ELF-1 (cell line): ENCODE measurements around the gene DCST2.
A peak's percentile ranks its signal among the peaks of the same experiment; 100 is the strongest.
"Not testable (repeated sequence)": the region's sequence is repeated elsewhere in the genome, so short reads cannot be mapped to it uniquely, and the experiment has no call there.

ENCODE experiments used
- DNase-seq: peaks from one replicate; pipeline ENCODE4 v3.0.0-alpha.2; 2016; ENCODE audit warnings: low read depth, low spot score

The DCST2 gene

DNA sequence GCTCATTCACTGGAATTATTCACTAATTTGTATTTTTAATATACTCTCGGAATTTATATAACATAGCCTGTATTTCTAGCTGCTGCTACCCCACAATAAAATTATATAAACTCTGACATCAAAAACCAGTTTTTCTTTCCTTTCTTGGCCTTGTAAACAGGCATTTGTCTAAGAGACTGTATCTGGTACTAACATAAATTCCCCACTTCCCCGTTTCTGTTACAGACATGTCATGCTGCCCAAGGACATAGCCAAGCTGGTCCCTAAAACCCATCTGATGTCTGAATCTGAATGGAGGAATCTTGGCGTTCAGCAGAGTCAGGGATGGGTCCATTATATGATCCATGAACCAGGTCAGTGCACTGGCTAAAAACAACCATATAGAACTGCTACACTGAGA, 55.8 kb downstream of the DCST2 start:
- not testable (repeated sequence) for DNase-seq

DNA sequence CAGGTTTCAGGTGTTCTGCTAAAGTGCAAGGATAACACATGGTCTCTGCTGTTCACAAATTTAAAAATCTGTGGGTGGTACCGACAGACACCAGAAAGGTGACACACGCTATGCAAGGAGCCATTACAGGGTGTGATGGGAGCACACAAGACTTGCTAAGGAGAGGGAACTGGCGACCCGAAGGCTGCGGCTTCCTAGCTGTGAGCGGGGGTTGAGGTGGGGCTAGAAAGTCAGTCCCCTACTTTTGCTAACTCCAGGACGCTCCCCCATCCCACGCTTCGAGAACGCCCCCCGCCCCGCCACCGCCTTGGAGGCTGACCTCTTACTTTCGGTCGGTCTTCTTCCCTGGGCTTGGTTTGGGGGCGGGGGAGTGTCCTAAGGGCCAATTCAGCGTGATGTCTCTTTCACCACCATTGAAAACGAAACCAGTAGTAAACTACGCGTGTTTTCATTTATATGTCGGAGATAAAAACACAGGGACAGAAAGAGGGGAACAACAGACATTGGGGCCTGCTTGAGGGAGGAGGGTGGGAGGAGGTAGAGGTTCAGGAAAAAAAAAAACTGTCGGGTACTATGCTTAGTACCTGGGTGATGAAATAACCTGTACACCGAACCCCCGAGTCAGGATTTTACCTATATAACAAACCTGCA, 58.0 kb downstream of the DCST2 start:
- DNase-seq, result peak; percentile 53

DNA sequence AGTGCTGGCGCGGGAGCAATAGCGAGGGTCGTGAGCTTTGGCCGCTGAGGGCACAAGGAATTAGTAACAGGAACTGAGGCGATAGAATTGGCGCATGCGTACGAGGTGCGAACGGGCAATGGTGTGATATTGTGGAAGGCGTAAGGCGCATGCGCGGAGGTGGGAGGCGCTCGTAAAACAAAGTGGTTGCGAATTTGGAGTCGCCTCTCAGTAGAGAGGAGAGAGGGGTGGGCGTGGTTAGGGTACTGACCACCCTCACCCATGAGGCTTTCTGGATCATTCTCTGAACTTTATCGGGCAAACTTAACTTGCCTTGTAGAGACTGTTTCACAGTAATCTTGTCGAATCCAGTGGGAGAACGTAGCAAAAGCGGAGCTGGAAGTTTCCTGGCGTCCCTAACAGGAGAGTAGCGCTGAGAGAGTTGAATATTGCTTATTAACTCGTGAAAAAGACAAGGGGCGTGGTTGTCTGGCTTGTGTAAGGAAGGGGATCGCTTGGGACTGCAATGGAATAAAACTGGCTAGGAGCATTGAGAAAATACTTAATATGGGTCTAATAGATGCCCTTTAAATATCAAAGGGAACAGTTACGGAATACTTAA, 58.7 kb downstream of the DCST2 start:
- peak; percentile 98 for DNase-seq

DNA sequence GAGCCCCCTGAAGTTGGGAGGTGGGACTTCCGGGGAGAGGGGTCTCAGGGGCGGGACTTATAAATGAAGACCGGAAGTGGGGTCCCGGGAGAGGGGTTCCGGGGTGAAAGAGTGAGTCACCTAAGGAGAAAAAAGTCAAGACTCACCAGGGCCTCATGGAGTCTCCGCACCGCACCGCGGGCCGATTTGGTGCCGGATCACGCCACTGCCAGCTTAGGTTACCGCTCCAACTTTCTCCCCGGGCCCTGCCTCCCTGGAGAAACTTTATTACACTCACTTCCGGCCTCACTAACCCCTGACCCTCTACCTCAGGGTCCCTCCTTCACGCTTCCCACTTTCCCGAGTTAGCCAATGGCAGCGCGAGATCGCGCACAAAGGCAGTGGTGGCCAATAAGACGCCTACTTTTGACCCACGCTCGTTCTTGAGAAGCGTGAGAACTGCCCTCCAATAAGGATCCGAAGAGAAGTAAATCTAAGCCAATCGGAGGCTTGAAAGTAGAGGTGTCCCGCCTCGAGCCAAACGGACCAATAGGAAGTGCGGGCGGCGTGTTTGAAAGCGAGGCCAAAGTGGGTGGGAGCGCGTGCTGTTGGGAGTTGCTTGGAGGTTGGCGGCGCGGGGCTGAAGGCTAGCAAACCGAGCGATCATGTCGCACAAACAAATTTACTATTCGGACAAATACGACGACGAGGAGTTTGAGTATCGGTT, 59.3 kb downstream of the DCST2 start, which contains the start of gene CKS1B:
Gene CKS1B (plus strand): TSS at position 580 of the 706 bp plus-strand sequence. CDS start 65 bp downstream, at position 645.
- DNase-seq, result peak; percentile 100

DNA sequence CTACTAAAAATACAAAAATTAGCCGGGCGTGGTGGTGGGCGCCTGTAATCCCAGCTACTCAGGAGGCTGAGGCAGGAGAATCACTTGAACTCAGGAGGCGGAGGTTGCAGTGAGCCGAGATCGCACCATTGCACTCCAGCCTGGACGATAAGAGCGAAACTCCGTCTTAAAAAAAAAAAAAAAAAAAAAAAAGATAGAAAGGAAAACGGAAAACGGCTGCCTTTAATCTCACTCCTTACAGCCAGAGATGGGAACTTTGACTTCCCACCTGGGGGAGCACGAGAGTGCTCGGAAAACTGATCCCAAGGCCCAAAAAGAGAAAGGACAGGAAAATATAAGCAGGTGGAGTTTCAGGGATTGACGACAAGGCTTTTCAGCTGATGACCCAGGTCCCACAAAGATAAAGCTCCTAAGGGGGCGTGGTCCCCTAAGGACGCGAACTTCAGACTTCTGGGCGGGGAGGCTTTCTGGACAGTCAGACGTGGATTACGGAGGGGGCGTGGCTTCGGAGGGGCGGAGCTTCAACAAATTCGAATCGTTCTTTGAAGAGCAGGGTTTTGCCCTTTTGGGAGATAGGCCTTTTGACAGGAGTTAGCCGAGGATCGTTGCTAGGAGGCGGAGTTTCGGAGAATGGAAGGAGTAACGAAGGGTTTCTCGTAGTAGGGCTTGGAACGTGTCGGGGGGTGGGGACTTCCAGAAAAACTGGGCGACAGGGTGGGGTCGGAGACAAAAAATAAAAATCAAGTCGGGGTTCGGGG, 60.1 kb downstream of the DCST2 start:
- peak; percentile 99 for DNase-seq

DNA sequence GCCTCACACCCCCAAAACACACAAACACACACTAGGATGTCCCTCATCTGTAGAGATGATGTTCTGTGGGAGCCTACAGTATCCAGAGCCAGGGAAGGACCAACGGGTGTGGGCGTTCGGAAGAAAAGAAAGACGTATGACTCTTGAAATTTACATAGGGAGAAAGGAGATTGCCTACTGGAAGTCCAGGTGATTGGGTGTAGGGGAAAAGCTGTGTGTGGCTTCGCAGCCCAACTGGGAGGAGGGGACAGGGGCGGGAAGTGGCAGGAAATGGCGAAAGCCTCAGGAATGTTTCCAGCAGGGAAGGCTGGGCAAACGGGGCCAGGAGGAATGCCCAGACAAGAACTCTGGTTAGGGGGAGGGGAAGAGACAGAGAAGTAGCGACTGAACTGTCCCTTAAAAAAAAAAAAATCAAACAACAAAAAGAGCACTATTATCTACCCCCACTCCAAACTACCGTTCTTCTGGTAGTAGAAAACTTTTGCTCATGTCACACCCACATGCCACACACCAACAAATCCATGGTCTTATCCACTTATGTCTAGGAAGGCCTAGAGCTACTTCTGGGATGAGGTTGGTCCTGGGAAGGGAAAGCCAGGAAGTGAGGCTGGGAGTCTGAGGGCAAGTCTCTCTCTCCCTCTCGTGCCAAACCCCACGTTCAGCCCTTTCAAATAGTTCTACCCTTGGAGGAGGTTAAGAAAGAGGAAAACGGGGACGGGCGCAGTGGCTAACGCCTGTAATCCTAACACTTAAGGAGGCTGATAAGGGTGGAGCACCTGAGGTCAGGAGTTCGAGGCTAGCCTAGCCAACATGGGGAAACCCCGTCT, 60.9 kb downstream of the DCST2 start:
- peak; percentile 97 for DNase-seq

DNA sequence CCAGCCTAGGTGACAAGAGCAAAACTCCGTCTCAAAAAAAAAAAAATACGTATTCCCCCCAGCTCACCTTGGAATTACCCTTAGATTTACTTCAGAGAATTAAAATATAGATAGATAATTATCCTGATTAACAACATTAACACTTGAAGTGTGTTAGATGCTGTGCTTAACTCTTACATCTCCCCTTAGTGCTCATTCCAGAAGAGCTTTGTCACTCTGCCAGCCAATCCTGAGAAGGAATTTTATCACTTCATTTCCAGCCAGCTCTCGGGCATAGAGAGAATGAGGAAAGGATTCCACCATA, 61.4 kb downstream of the DCST2 start:
- DNase-seq, result no peak

DNA sequence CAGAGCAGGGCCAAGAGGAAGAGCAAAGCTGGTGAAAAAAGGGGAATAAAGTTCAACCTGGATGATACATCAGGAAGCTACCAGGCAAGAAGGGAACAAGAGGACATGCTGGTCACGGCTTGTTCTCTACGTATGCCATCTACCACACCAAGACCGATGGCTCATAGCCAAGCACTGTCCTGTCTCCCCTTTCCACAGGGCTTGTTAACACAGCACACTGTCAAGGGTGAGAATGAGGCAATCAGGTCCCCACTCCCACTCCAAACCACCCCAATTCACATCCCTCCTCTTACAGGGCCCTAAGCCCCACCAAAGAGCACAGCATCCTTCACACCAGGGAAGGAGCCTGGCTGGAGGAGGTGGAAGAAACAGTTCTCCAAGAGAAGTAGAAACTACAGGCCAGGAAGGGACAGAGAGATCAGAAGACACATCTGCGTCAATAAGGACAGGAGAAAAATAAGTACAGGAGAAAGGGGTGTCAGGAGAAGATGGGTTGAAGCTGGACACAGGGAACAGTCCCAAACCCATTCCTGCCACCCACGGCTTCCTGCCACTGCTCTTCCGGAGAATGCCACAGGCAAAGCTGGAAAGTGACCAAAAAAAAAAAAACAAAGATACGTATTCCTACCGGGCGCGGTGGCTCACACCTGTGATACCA, 62.1 kb downstream of the DCST2 start:
- DNase-seq, result no peak

DNA sequence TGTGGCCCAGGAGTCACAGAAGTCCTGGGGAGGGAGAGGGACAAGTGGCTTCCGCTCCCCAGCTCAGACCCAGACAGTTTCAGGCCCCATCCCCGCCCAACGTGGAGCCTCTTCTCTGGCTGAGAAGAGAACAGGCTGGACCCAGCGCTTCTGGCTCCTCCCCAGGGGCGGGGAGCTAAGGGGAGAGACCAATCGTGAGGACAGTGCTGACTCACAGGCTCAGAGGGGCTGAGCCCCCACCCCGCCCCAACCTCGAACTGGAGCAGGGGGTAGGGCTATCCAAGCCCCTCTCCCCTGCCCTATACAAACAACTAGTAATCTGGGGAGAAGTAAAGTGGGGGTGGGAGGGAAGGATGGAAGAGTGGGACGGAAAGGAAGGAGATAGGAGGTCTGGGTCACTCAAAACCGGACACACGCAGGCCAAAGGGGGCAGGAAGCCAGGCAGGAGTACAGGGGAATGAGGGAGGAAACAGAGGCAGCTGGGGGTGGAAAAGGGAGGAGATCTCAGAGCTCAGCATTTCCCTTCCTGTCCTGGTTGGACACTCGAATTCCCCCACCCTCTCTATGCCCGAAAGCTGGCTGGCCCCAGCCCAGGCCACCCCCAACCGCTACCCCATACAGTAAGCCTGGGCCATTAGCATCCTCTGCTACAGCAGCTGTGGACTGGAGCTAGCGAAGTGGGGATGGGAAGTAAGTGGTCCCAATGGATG, 62.8 kb downstream of the DCST2 start, which contains the start of gene SHC1:
Gene SHC1 (minus strand): TSS at position 117 of the 710 bp plus-strand sequence. CDS start 221 bp downstream, outside the sequence.
- DNase-seq, result peak; percentile 95

DNA sequence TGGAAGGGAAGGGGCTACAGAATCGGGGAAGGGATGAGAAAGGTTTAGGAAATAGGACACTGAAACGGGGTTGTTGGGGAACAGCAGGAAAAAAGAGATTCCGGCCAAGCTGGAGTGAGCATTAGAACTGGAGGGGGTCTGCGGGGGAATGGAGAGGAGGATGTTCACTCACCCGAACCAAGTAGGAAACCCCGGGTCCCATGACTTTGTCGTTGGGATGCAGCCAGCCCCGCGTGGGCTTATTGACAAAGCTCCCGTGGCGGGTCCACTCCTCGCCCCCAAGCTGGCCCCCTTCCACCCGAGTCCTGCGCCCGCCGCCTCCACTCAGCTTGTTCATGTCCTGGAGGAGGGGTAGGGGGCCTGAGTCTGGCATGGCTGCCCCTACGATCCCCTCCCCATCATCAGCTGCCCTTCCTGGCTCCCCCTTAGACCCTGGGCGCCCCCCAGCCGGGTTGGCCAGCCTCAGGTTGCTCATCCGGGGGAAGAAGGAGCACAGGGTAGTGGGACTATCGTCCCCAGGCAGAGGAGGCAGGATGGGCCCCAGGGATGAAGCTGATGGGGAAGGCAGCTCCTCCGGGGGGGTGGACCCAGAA, 63.6 kb downstream of the DCST2 start:
- DNase-seq, result no peak

DNA sequence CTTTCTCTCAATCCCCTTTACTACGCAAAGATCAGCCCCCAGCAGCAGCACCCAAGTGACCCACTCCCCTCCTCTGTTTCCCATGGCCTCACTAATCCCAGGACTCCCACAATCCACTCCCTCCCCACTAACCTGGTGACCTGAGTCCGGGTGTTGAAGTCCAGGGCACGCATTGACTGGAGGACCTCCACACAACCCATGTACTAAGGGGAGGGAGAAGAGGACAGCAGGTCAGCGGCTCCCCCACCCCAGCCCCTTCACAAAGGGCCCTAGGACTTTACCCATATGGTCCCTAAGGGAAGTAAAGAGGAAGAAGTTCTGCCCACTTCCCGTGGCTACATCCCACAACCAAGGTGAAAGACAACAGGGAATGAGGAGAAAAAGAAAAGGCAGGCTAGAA, 64.3 kb downstream of the DCST2 start:
- no peak for DNase-seq

DNA sequence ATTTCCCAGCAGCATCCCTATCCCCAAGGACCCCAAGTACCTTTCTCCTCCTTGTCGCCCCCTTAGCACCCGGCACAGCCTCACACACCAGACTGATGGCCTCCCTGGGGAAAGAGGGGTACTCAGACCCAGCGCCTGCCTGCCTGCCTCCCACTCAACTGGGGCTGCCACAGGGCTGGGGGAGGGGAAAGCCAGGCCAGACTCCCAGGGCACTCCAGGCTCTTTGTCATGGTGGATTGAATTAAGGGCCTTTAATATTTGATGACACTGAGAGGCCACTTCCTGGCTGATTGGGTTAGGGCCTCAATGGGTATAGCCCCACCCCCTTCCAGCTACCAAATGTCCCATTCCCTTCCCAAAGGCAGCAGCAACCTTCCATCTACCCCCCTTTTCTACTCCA, 64.8 kb downstream of the DCST2 start:
- DNase-seq, result no peak
